ENCODE results near the gene KLHL21.

DNA sequence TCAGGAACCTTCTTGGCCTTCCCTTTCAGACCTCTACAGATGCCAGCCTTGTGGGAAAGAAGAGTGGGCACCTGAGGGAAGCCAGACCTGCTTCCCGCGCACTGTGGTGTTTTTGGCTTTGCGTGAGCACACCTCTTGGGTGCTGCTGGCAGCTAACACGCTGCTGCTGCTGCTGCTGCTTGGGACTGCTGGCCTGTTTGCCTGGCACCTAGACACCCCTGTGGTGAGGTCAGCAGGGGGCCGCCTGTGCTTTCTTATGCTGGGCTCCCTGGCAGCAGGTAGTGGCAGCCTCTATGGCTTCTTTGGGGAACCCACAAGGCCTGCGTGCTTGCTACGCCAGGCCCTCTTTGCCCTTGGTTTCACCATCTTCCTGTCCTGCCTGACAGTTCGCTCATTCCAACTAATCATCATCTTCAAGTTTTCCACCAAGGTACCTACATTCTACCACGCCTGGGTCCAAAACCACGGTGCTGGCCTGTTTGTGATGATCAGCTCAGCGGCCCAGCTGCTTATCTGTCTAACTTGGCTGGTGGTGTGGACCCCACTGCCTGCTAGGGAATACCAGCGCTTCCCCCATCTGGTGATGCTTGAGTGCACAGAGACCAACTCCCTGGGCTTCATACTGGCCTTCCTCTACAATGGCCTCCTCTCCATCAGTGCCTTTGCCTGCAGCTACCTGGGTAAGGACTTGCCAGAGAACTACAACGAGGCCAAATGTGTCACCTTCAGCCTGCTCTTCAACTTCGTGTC is 23.9 kb downstream of the KLHL21 start:
- TF ChIP-seq, protein P1, sequence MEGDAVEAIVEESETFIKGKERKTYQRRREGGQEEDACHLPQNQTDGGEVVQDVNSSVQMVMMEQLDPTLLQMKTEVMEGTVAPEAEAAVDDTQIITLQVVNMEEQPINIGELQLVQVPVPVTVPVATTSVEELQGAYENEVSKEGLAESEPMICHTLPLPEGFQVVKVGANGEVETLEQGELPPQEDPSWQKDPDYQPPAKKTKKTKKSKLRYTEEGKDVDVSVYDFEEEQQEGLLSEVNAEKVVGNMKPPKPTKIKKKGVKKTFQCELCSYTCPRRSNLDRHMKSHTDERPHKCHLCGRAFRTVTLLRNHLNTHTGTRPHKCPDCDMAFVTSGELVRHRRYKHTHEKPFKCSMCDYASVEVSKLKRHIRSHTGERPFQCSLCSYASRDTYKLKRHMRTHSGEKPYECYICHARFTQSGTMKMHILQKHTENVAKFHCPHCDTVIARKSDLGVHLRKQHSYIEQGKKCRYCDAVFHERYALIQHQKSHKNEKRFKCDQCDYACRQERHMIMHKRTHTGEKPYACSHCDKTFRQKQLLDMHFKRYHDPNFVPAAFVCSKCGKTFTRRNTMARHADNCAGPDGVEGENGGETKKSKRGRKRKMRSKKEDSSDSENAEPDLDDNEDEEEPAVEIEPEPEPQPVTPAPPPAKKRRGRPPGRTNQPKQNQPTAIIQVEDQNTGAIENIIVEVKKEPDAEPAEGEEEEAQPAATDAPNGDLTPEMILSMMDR (conservative IDR thresholded peaks at IDR 0.05 in 1 of 2, IDR thresholded peaks at IDR 0.05 in 1 of 2; ENCODE audit: extremely low read depth in 1 of 2, insufficient read depth in 1 of 2, low read depth in 1 of 2, low read length in 2 of 2), result no peak
- no peak for TF ChIP-seq EZH2 (IDR thresholded peaks at IDR 0.05; ENCODE audit: borderline replicate concordance, low read length)
